Neural cell (in vitro differentiated cells): Measurements from ENCODE around the gene SSTR5. TPM values are rescaled to one million over a fixed set of nuclear protein-coding genes. Genes with fewer than 3 reads are reported as not detected.

Experiments used
- H2AFZ ChIP-seq: fragments of 200-600, 300-800 bp; sonication (generic), shearing (Covaris generic); 2 replicates; pipeline ENCODE4 v1.6.0; 2014; ENCODE audit warnings: low read depth, mild to moderate bottlenecking, antibody characterized with exemption, low read length, moderate library complexity
- H3F3A ChIP-seq: fragments of 200-600 bp; shearing (Covaris generic); 2 replicates; pipeline ENCODE4 v1.6.1; 2016; ENCODE audit warnings: mild to moderate bottlenecking, moderate library complexity, mixed read lengths, antibody characterized with exemption, low read length; ENCODE audit not compliant: insufficient read depth, poor library complexity, severe bottlenecking
- H3K27ac ChIP-seq: fragments of 200-600, 300-800 bp; sonication (generic), shearing (Covaris generic); 2 replicates; pipeline ENCODE4 v1.5.1; 2014; ENCODE audit warnings: mild to moderate bottlenecking, low read length, moderate library complexity
- H3K27me3 ChIP-seq: fragments of 300-800, 200-600 bp; sonication (generic), shearing (Covaris generic); 2 replicates; pipeline ENCODE4 v1.6.0; 2014; ENCODE audit warnings: mild to moderate bottlenecking, low read depth, low read length, moderate library complexity; ENCODE audit not compliant: insufficient read depth
- H3K36me3 ChIP-seq: fragments of 300-800, 200-600 bp; sonication (generic), shearing (Covaris generic); 2 replicates; pipeline ENCODE4 v1.5.1; 2014; ENCODE audit warnings: mild to moderate bottlenecking, antibody characterized with exemption, low read length, moderate library complexity; ENCODE audit not compliant: insufficient read depth
- H3K4me2 ChIP-seq: fragments of 300-800, 200-600 bp; sonication (generic), shearing (Covaris generic); 2 replicates; pipeline ENCODE4 v1.6.0; 2014; ENCODE audit warnings: mild to moderate bottlenecking, low read length
- H3K4me3 ChIP-seq: fragments of 300-800, 200-600 bp; sonication (generic), shearing (Covaris generic); 2 replicates; pipeline ENCODE4 v1.5.1; 2014; ENCODE audit warnings: mild to moderate bottlenecking, low read length, moderate library complexity
- H3K79me2 ChIP-seq: fragments of 200-600 bp; shearing (Covaris generic); replicated peaks from 2 replicates; pipeline ENCODE4 v1.6.0; 2014; ENCODE audit warnings: mild to moderate bottlenecking, low read length, moderate library complexity; ENCODE audit not compliant: insufficient read depth
- H3K9ac ChIP-seq: fragments of 300-800, 200-600 bp; sonication (generic), shearing (Covaris generic); 2 replicates; pipeline ENCODE4 v1.6.1; 2016; ENCODE audit warnings: mild to moderate bottlenecking, low read length, mixed read lengths
- H3K9me2 ChIP-seq: fragments of 200-600 bp; shearing (Covaris generic); 2 replicates; pipeline ENCODE4 v1.6.1; 2016; ENCODE audit warnings: mild to moderate bottlenecking, low read length, mixed read lengths; ENCODE audit not compliant: insufficient read depth
- H3K9me3 ChIP-seq: fragments of 200-600, 300-800 bp; sonication (generic), shearing (Covaris generic); 2 replicates; pipeline ENCODE4 v1.6.1; 2016; ENCODE audit warnings: mild to moderate bottlenecking, mixed run types, low read length, moderate library complexity, mixed read lengths
- H4K20me1 ChIP-seq: fragments of 200-600 bp; shearing (Covaris generic); 2 replicates; pipeline ENCODE4 v1.6.1; 2016; ENCODE audit warnings: mild to moderate bottlenecking, mixed run types; ENCODE audit not compliant: insufficient read depth
- CTCF ChIP-seq: fragments of 450-650 bp; IDR thresholded peaks from 2 replicates; pipeline ENCODE4 v1.5.1; 2014; ENCODE audit warnings: antibody characterized with exemption, mild to moderate bottlenecking, moderate library complexity; ENCODE audit not compliant: poor library complexity, severe bottlenecking
- EP300 ChIP-seq: fragments of 450-650 bp; conservative IDR thresholded peaks from 2 replicates; pipeline ENCODE4 v1.6.1; 2014; ENCODE audit warnings: antibody characterized with exemption, mild to moderate bottlenecking, moderate library complexity; ENCODE audit not compliant: poor library complexity, severe bottlenecking
- EZH2 ChIP-seq: fragments of 200-600, 300-800 bp; shearing (Covaris generic), sonication (generic); IDR thresholded peaks from 2 replicates; pipeline ENCODE4 v1.6.1; 2014; ENCODE audit warnings: antibody characterized with exemption, low read length, borderline replicate concordance, mild to moderate bottlenecking; ENCODE audit not compliant: insufficient read depth, poor library complexity, severe bottlenecking
- MXI1 ChIP-seq: fragments of 450-650 bp; conservative IDR thresholded peaks from 2 replicates; pipeline ENCODE4 v1.6.1; 2014; ENCODE audit warnings: antibody characterized with exemption, mild to moderate bottlenecking; ENCODE audit not compliant: poor library complexity, severe bottlenecking
- POLR2AphosphoS5 ChIP-seq: IDR thresholded peaks from 2 replicates; pipeline ENCODE4 v1.6.1; 2012
- RAD21 ChIP-seq: fragments of 450-650 bp; conservative IDR thresholded peaks from 2 replicates; pipeline ENCODE4 v1.6.1; 2014; ENCODE audit warnings: antibody characterized with exemption, mild to moderate bottlenecking, moderate library complexity
- REST ChIP-seq: IDR thresholded peaks from 2 replicates; pipeline ENCODE4 v1.6.1; 2012; ENCODE audit warnings: borderline replicate concordance
- SMC3 ChIP-seq: fragments of 450-650 bp; conservative IDR thresholded peaks from 2 replicates; pipeline ENCODE4 v1.6.1; 2014; ENCODE audit warnings: antibody characterized with exemption, mild to moderate bottlenecking, moderate library complexity; ENCODE audit not compliant: poor library complexity
- TAF1 ChIP-seq: IDR thresholded peaks from 2 replicates; pipeline ENCODE4 v1.6.1; 2012; ENCODE audit warnings: low read depth
- polyA plus RNA-seq: library from polyadenylated mRNA; depleted of rRNA; stranded (reverse); fragments of >200 nt; gene quantifications from 2 replicates; pipeline ENCODE4 v1.2.3, GENCODE V29; 2014

SSTR5 gene
- polyA plus RNA-seq, 1 donor from 2014 or later, result not detected

- TF ChIP-seq TAF1 (no peak), POLR2AphosphoS5 (no peak), RAD21 (no peak), MXI1 (no peak)
- Histone ChIP-seq H3F3A (no peaks in the 10 kb centered on the region), H3K9ac (no peak overlapping the region), H3K27me3 (no peaks in the 10 kb centered on the region), H3K9me3 (no peaks in the 10 kb centered on the region), H3K9me2 (no peaks in the 10 kb centered on the region), H2AFZ (no peak overlapping the region), H3K36me3 (no peaks in the 10 kb centered on the region), H3K4me2 (no peak overlapping the region), H3K27ac (no peak overlapping the region), H4K20me1 (no peaks in the 10 kb centered on the region), H3K79me2 (no peaks in the 10 kb centered on the region), H3K4me3 (no peak overlapping the region)
These were observed 48.5 kb downstream of the SSTR5 start for GRCh38 chr16:1121009-1121408.

GRCh38 chr16:1121601-1122397 lies 49.3 kb downstream of the SSTR5 start:
- Histone ChIP-seq H3K4me3 (no peak overlapping the region), H3K27me3 (no peaks in the 10 kb centered on the region), H3F3A (no peaks in the 10 kb centered on the region), H4K20me1 (no peaks in the 10 kb centered on the region), H3K9ac (no peak overlapping the region), H3K79me2 (no peaks in the 10 kb centered on the region), H3K27ac (no peak overlapping the region), H3K36me3 (no peaks in the 10 kb centered on the region), H3K9me3 (no peaks in the 10 kb centered on the region), H2AFZ (no peak overlapping the region), H3K9me2 (no peaks in the 10 kb centered on the region), H3K4me2 (no peak overlapping the region)
- TF ChIP-seq POLR2AphosphoS5, result no peak
- TF ChIP-seq RAD21, result no peak

GRCh38 chr16:1122398-1122765 lies 49.8 kb downstream of the SSTR5 start:
- Histone ChIP-seq H3K27ac (no peak overlapping the region), H3K9me2 (no peaks in the 10 kb centered on the region), H4K20me1 (no peaks in the 10 kb centered on the region), H2AFZ (no peak overlapping the region), H3K4me2 (no peak overlapping the region), H3F3A (no peaks in the 10 kb centered on the region), H3K79me2 (no peaks in the 10 kb centered on the region), H3K9ac (no peak overlapping the region), H3K4me3 (no peak overlapping the region), H3K27me3 (no peaks in the 10 kb centered on the region), H3K36me3 (no peaks in the 10 kb centered on the region), H3K9me3 (no peaks in the 10 kb centered on the region)
- no peak for TF ChIP-seq CTCF
- TF ChIP-seq EZH2, result no peak

GRCh38 chr16:1123525-1124230 lies 51.1 kb downstream of the SSTR5 start:
- H3K9ac ChIP-seq, result no peak overlapping the region
- no peak for TF ChIP-seq SMC3
- TF ChIP-seq EP300, result no peak
- no peak for TF ChIP-seq REST
- no peak for TF ChIP-seq POLR2AphosphoS5
- TF ChIP-seq EZH2, result no peak
- no peak for TF ChIP-seq RAD21
- no peak for TF ChIP-seq MXI1
- no peak for TF ChIP-seq TAF1

More at GRCh38 chr16:1123525-1124230, 51.1 kb downstream of the SSTR5 start:
- H3K9me3 ChIP-seq, result no peaks in the 10 kb centered on the region
- H3K4me2 ChIP-seq, result no peak overlapping the region
- H3K27ac ChIP-seq, result no peak overlapping the region
- no peaks in the 10 kb centered on the region for H3K79me2 ChIP-seq
- no peaks in the 10 kb centered on the region for H4K20me1 ChIP-seq
- H3K9me2 ChIP-seq, result no peaks in the 10 kb centered on the region
- H3F3A ChIP-seq, result no peaks in the 10 kb centered on the region
- H3K36me3 ChIP-seq, result no peaks in the 10 kb centered on the region
- no peak overlapping the region for H3K4me3 ChIP-seq
- no peaks in the 10 kb centered on the region for H3K27me3 ChIP-seq
- no peak overlapping the region for H2AFZ ChIP-seq
